ENCODE data around the gene CAPN14. TPM values are rescaled to one million over a fixed set of nuclear protein-coding genes. Genes with fewer than 3 reads are reported as not detected.

CAPN14 gene
- total RNA-seq, 4 donors from 2014 or later, result 0.13 to 1.3 (median 0.54) TPM

- intact Hi-C loops (cut with DNase I; ENCODE audit: low total_unique reads), result no loop called here
- TF ChIP-seq POLR2A (IDR thresholded peaks at IDR 0.05) (no peak), CTCF (IDR thresholded peaks at IDR 0.05) (no peak)
- no peak overlapping the region for H3K4me3 ChIP-seq (ENCODE audit: low read depth, poor library complexity, severe bottlenecking)
- DNase-seq (ENCODE audit: low spot score in 2 of 2), result peak in 1 of 2 donors; percentile 67
- WGBS, 2 donors, result 72 to 73% methylated on average over 11 of the region's 11 CpGs
Measured at GRCh38 chr2:31240381-31241365, 23.4 kb upstream of the CAPN14 start.

GRCh38 chr2:31239593-31240177 is 22.4 kb upstream of the CAPN14 start:
- DNase-seq (ENCODE audit: low spot score in 2 of 2), result peak; percentile 56 to 86
- no peak overlapping the region for H3K4me3 ChIP-seq (ENCODE audit: low read depth, poor library complexity, severe bottlenecking)
- TF ChIP-seq POLR2A (IDR thresholded peaks at IDR 0.05) (no peak), CTCF (IDR thresholded peaks at IDR 0.05) (no peak)
- intact Hi-C loops (cut with DNase I; ENCODE audit: low total_unique reads), result no loop called here
- WGBS, 2 donors, result 27 to 40% methylated on average over 18 to 22 of the region's 22 CpGs

- intact Hi-C loops (cut with DNase I; ENCODE audit: low total_unique reads), result no loop called here
- no peak for TF ChIP-seq CTCF (IDR thresholded peaks at IDR 0.05)
- TF ChIP-seq POLR2A (IDR thresholded peaks at IDR 0.05), result no peak
- 73 to 83% methylated on average over 11 to 13 of the region's 13 CpGs for WGBS, 2 donors
- no peak overlapping the region for H3K4me3 ChIP-seq (ENCODE audit: low read depth, poor library complexity, severe bottlenecking)
- DNase-seq (ENCODE audit: low spot score in 2 of 2), result peak in 1 of 2 donors; percentile 81
Measured at GRCh38 chr2:31238906-31239592, 21.7 kb upstream of the CAPN14 start.

GRCh38 chr2:31238126-31238905 is 21.0 kb upstream of the CAPN14 start:
- H3K4me3 ChIP-seq (ENCODE audit: low read depth, poor library complexity, severe bottlenecking), result no peak overlapping the region
- peak in 1 of 2 donors; percentile 69 for DNase-seq (ENCODE audit: low spot score in 2 of 2)
- 74 to 75% methylated on average over 10 of the region's 10 CpGs for WGBS, 2 donors
- intact Hi-C loops (cut with DNase I; ENCODE audit: low total_unique reads), result no loop called here
- TF ChIP-seq CTCF (IDR thresholded peaks at IDR 0.05), result no peak
- no peak for TF ChIP-seq POLR2A (IDR thresholded peaks at IDR 0.05)

- peak in 1 of 2 donors; percentile 23 for DNase-seq (ENCODE audit: low spot score in 2 of 2)
- intact Hi-C loops (cut with DNase I; ENCODE audit: low total_unique reads), result no loop called here
- H3K4me3 ChIP-seq (ENCODE audit: low read depth, poor library complexity, severe bottlenecking), result no peak overlapping the region
- TF ChIP-seq CTCF (IDR thresholded peaks at IDR 0.05) (no peak), POLR2A (IDR thresholded peaks at IDR 0.05) (no peak)
- 88 to 97% methylated on average over 9 of the region's 9 CpGs for WGBS, 2 donors
Measured at GRCh38 chr2:31237348-31238017, 20.2 kb upstream of the CAPN14 start.

All from lower leg skin (tissue), 4 donors.